SJCRH30 (cell line): Measurements from ENCODE around the gene TAB2. TPM values are rescaled to one million over a fixed set of nuclear protein-coding genes. Genes with fewer than 3 reads are reported as not detected.

Experiments
- total RNA-seq: library from RNA; depleted of rRNA; stranded (reverse); fragments of >200 nt; shearing (Covaris generic); gene quantifications from 2 replicates; pipeline ENCODE4 v1.2.3, GENCODE V29; 2014; rRNA removed

Gene TAB2
- total RNA-seq, 1 experiment from 2014 or later: 37.6 TPM

Other genes with a start within 250 kb of the TAB2 start
- 1.1 and 1.5 TPM in 2 replicates for gene SUMO4, start 82.5 kb downstream of the TAB2 start, total RNA-seq
- gene ZC3H12D, start 167.3 kb downstream of the TAB2 start, total RNA-seq: not detected in 2 replicates
- gene PPIL4, start 228.3 kb downstream of the TAB2 start, total RNA-seq: 36.0 and 42.8 TPM in 2 replicates
- gene GINM1, start 248.7 kb downstream of the TAB2 start, total RNA-seq: 32.6 and 35.1 TPM in 2 replicates